Measurements from ENCODE around the gene STAT3. TPM values are rescaled to one million over a fixed set of nuclear protein-coding genes. Genes with fewer than 3 reads are reported as not detected.
"Not testable (repeated sequence)": the region's sequence is repeated elsewhere in the genome, so short reads cannot be mapped to it uniquely, and the experiment has no call there.

Gene STAT3
- total and polyA plus RNA-seq, 2 of the 13 experiments (the other 11 are each of a cell fraction or from before 2014, with no cell fraction given) = 61.8 to 62.4 TPM

DNA sequence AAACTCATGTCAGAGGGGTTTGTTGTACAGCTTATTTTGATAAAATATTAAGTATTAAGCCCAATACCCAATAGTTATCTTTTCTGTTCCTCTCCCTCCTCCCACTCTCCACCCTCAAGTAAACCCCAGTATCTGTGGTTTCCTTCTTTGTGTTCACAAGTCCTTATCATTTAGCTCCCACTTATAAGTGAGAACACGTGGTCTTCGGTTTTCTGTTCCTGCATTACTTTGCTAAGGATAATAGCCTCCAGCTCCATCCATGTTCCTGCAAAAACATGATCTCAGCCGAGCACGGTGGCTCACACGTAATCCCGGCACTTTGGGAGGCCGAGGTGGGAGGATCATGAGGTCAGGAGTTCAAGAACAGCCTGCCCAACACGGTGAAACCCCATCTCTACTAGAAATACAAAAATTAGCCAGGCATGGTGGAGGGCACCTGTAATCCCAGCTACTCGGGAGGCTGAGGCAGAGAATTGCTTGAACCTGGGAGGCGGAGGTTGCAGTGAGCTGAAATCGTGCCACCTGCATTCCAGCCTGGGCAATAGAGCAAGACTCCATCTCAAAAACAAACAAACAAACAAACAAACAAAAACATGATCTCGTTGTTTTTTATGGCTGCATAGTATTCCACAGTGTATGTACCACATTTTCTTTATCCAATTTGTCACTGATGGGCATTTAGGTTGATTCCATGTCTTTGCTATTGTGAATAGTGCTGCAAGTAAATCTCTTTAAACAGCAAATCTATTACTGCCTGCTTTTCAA is 19.3 kb downstream of the STAT3 start:
- H2AFZ ChIP-seq (ENCODE audit: low read length); H3K4me3 ChIP-seq (replicated peaks in 1 of 3; ENCODE audit: insufficient read depth in 1 of 3, low read depth in 2 of 3, low read length in 3 of 3); CTCF ChIA-PET (ENCODE audit: low intra/inter-chr PET ratio, low total read pairs); intact Hi-C loops (cut with micrococcal nuclease; ENCODE audit: unreplicated experiment); in situ Hi-C loops (cut with HindIII; ENCODE audit: extremely low pct_ligation_motif_present, low pct_unique_long_range_greater_than_20kb); H3K27ac ChIP-seq (ENCODE audit: extremely low read length, insufficient read depth, low read length); H3K36me3 ChIP-seq (replicated peaks in 1 of 2; ENCODE audit: control insufficient read depth in 1 of 2, insufficient read depth in 2 of 2, low read length in 2 of 2); H3K9ac ChIP-seq (ENCODE audit: insufficient read depth, low read depth, low read length); H3K4me2 ChIP-seq (ENCODE audit: low read depth, low read length); H3K9me3 ChIP-seq (ENCODE audit: low read length); H3K27me3 ChIP-seq (ENCODE audit: control insufficient read depth in 1 of 2, insufficient read depth in 2 of 2, low read length in 2 of 2); DNase-seq (ENCODE audit: low spot score); FAIRE-seq; ATAC-seq; BruUV-seq (replicated peaks): not testable (repeated sequence)
- Histone ChIP-seq H3K79me2 (ENCODE audit: insufficient read depth, low read length) (peaks cover 66% of the 10 kb centered on the region), H3K4me1 (ENCODE audit: insufficient read depth, low read length) (peaks cover 35% of the 10 kb centered on the region), H4K20me1 (ENCODE audit: insufficient read depth, low read length) (peaks cover 19% of the 10 kb centered on the region)
- POLR2A ChIA-PET = interaction anchor here (3.6 kb wide), 1 partner anchor 20 kb away, joined by 10 read pairs; the partner anchor contains the start of gene STAT3
- TF ChIP-seq, protein P1, sequence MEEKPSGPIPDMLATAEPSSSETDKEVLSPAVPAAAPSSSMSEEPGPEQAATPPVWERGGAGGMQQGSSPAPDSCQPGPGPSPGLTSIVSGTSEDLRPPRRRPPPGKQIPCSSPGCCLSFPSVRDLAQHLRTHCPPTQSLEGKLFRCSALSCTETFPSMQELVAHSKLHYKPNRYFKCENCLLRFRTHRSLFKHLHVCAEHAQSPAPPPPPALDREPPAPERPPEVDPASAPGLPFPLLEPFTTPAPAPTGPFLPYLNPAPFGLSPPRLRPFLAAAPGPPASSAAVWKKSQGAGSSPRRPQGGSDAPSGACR (CRISPR knock-in tag; IDR thresholded peaks at IDR 0.05) = 0 out of 2 replicates have a peak, but pooled peaks have one; percentile 23
- WGBS (ENCODE audit: low lambda C conversion rate) = 82% methylated on average over 12 of the region's 12 CpGs

DNA sequence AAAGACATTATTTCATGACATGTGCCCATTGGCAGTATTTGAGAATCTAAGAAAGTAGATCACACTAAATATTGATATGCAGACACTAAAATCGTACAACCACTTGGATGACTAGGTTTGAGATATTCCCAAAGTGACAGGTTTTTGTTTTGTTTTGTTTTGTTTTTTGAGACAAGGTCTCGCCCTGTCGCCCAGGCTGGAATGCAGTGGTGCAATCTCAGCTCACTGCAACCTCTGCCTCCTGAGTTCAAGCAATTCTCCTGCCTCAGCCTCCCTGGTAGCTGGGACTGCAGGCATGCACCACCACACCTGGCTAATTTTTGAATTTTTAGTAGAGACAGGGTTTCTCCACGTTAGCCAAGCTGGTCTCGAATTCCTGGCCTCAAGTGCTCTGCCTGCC is 19.9 kb downstream of the STAT3 start:
- H3K36me3 ChIP-seq (replicated peaks in 1 of 2; ENCODE audit: control insufficient read depth in 1 of 2, insufficient read depth in 2 of 2, low read length in 2 of 2); FAIRE-seq; DNase-seq (ENCODE audit: low spot score); H3K9ac ChIP-seq (ENCODE audit: insufficient read depth, low read depth, low read length); BruUV-seq (replicated peaks); H3K27me3 ChIP-seq (ENCODE audit: control insufficient read depth in 1 of 2, insufficient read depth in 2 of 2, low read length in 2 of 2); H2AFZ ChIP-seq (ENCODE audit: low read length); H3K27ac ChIP-seq (ENCODE audit: extremely low read length, insufficient read depth, low read length); in situ Hi-C loops (cut with HindIII; ENCODE audit: extremely low pct_ligation_motif_present, low pct_unique_long_range_greater_than_20kb); ATAC-seq; H3K9me3 ChIP-seq (ENCODE audit: low read length); H3K4me3 ChIP-seq (replicated peaks in 1 of 3; ENCODE audit: insufficient read depth in 1 of 3, low read depth in 2 of 3, low read length in 3 of 3); H3K4me2 ChIP-seq (ENCODE audit: low read depth, low read length); CTCF ChIA-PET (ENCODE audit: low intra/inter-chr PET ratio, low total read pairs); intact Hi-C loops (cut with micrococcal nuclease; ENCODE audit: unreplicated experiment): not testable (repeated sequence)
- H3K79me2 ChIP-seq (ENCODE audit: insufficient read depth, low read length) = peaks cover 70% of the 10 kb centered on the region
- WGBS (ENCODE audit: low lambda C conversion rate) = 58% methylated on average over 5 of the region's 5 CpGs
- POLR2A ChIA-PET = interaction anchor here (3.6 kb wide), 1 partner anchor 21 kb away, joined by 10 read pairs; the partner anchor contains the start of gene STAT3
- TF ChIP-seq, protein P2, sequence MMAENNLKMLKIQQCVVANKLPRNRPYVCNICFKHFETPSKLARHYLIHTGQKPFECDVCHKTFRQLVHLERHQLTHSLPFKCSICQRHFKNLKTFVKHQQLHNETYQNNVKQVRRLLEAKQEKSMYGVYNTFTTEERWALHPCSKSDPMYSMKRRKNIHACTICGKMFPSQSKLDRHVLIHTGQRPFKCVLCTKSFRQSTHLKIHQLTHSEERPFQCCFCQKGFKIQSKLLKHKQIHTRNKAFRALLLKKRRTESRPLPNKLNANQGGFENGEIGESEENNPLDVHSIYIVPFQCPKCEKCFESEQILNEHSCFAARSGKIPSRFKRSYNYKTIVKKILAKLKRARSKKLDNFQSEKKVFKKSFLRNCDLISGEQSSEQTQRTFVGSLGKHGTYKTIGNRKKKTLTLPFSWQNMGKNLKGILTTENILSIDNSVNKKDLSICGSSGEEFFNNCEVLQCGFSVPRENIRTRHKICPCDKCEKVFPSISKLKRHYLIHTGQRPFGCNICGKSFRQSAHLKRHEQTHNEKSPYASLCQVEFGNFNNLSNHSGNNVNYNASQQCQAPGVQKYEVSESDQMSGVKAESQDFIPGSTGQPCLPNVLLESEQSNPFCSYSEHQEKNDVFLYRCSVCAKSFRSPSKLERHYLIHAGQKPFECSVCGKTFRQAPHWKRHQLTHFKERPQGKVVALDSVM (CRISPR knock-in tag; IDR thresholded peaks at IDR 0.05) = peak; percentile 81
- TF ChIP-seq ZMYM3 (CRISPR knock-in tag; IDR thresholded peaks at IDR 0.05) = peak; percentile 59; the same call in 1 of the 2 replicates
- peak; percentile 91 for TF ChIP-seq ZNF460 (CRISPR knock-in tag; IDR thresholded peaks at IDR 0.05; ENCODE audit: borderline replicate concordance)
- peak; percentile 88 for TF ChIP-seq TEAD3 (CRISPR knock-in tag; optimal IDR thresholded peaks at IDR 0.05; ENCODE audit: borderline replicate concordance)
- TF ChIP-seq, protein P3, sequence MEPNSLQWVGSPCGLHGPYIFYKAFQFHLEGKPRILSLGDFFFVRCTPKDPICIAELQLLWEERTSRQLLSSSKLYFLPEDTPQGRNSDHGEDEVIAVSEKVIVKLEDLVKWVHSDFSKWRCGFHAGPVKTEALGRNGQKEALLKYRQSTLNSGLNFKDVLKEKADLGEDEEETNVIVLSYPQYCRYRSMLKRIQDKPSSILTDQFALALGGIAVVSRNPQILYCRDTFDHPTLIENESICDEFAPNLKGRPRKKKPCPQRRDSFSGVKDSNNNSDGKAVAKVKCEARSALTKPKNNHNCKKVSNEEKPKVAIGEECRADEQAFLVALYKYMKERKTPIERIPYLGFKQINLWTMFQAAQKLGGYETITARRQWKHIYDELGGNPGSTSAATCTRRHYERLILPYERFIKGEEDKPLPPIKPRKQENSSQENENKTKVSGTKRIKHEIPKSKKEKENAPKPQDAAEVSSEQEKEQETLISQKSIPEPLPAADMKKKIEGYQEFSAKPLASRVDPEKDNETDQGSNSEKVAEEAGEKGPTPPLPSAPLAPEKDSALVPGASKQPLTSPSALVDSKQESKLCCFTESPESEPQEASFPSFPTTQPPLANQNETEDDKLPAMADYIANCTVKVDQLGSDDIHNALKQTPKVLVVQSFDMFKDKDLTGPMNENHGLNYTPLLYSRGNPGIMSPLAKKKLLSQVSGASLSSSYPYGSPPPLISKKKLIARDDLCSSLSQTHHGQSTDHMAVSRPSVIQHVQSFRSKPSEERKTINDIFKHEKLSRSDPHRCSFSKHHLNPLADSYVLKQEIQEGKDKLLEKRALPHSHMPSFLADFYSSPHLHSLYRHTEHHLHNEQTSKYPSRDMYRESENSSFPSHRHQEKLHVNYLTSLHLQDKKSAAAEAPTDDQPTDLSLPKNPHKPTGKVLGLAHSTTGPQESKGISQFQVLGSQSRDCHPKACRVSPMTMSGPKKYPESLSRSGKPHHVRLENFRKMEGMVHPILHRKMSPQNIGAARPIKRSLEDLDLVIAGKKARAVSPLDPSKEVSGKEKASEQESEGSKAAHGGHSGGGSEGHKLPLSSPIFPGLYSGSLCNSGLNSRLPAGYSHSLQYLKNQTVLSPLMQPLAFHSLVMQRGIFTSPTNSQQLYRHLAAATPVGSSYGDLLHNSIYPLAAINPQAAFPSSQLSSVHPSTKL (CRISPR knock-in tag; IDR thresholded peaks at IDR 0.05) = 0 out of 2 replicates have a peak, but pooled peaks have one; percentile 9
- peak; percentile 51; the same call in 1 of the 2 replicates for TF ChIP-seq GFI1 (CRISPR knock-in tag; IDR thresholded peaks at IDR 0.05; ENCODE audit: borderline replicate concordance)
- 0 out of 2 replicates have a peak, but pooled peaks have one; percentile 18 for TF ChIP-seq ZNF292 (CRISPR knock-in tag; IDR thresholded peaks at IDR 0.05; ENCODE audit: borderline replicate concordance, low read depth)
- peak; percentile 59 for TF ChIP-seq CEBPG (CRISPR knock-in tag; IDR thresholded peaks at IDR 0.05)
- H3K4me1 ChIP-seq (ENCODE audit: insufficient read depth, low read length) = peaks cover 35% of the 10 kb centered on the region
- peaks cover 19% of the 10 kb centered on the region for H4K20me1 ChIP-seq (ENCODE audit: insufficient read depth, low read length)
